GM12878 (cell line): ENCODE data around the gene WDHD1. TPM values are rescaled to one million over a fixed set of nuclear protein-coding genes. Genes with fewer than 3 reads are reported as not detected.

Experiments
- ATAC-seq: fragments of 200-7000 bp; cut with Tn5 transposase; 3 replicates; pipeline ENCODE4 v1.9.1; 2020; ENCODE audit warnings: mild to moderate bottlenecking, moderate library complexity
- BruUV-seq: library from RNA; stranded (reverse); fragments of 400-500 nt; replicated peaks from 2 replicates; lab custom pipeline; 2021; lab: Mats Ljungman, UMichigan
- CTCF ChIA-PET: fragments of 300-600 bp; sonication (Branson Sonifier 250); formaldehyde crosslinking; extraction: SDS; loops from one replicate; lab custom pipeline; 2021; ENCODE audit warnings: inconsistent platforms; lab: Yijun Ruan, JAX
- POLR2A ChIA-PET: fragments of 350-600 bp; formaldehyde crosslinking; extraction: SDS; loops from one replicate; lab custom pipeline; 2021; ENCODE audit warnings: inconsistent platforms; lab: Charles Lee
- RAD21 ChIA-PET: fragments of 300-600 bp; sonication (Branson Sonifier 250); formaldehyde crosslinking; loops from one replicate; lab custom pipeline; 2023; ENCODE audit warnings: antibody characterized with exemption; ENCODE audit not compliant: unreplicated experiment; lab: Charles Lee
- SMC1A ChIA-PET: fragments of 300-600 bp; sonication (Branson Sonifier 250); formaldehyde crosslinking; loops from one replicate; lab custom pipeline; 2023; ENCODE audit not compliant: unreplicated experiment, uncharacterized antibody; lab: Charles Lee
- DNase-seq: peaks from one replicate; pipeline ENCODE4 v3.0.0-alpha.2; 2011; ENCODE audit warnings: low read depth, low spot score
- FAIRE-seq: peaks from 3 replicates; lab custom pipeline; 2011; peaks lifted over from hg19 to GRCh38; lab: Jason Lieb, UNC
- H2AFZ ChIP-seq: 2 replicates; pipeline ENCODE4 v1.6.0; 2011; ENCODE audit warnings: low read depth, low read length, control low read depth; ENCODE audit not compliant: control insufficient read depth
- H3K27ac ChIP-seq: 2 replicates; pipeline ENCODE4 v1.5.1; 2011; ENCODE audit warnings: control low read depth; ENCODE audit not compliant: control insufficient read depth, insufficient read depth
- H3K27me3 ChIP-seq, 2 experiments: replicated peaks in 1 of 2; 2 replicates each; pipeline versions ENCODE4 v1.6.0 to v1.6.1; 2011; ENCODE audit warnings: low read length in 1 of 2; ENCODE audit not compliant: control insufficient read depth in 2 of 2, insufficient read depth in 2 of 2
- H3K36me3 ChIP-seq, 2 experiments: 2 replicates each; pipeline ENCODE4 v1.5.1; 2011; ENCODE audit warnings: low read length in 1 of 2; ENCODE audit not compliant: control insufficient read depth in 2 of 2, insufficient read depth in 2 of 2
- H3K4me1 ChIP-seq: 2 replicates; pipeline ENCODE4 v1.6.1; 2011; ENCODE audit warnings: mild to moderate bottlenecking, low read length, moderate library complexity, mixed read lengths; ENCODE audit not compliant: control insufficient read depth, insufficient read depth
- H3K4me2 ChIP-seq: 2 replicates; pipeline ENCODE4 v1.6.0; 2011; ENCODE audit warnings: control low read depth; ENCODE audit not compliant: control insufficient read depth, insufficient read depth
- H3K4me3 ChIP-seq: fragments of 200-600 bp; sonication (generic); 2 replicates; pipeline ENCODE4 v1.5.1; 2016
- H3K79me2 ChIP-seq: 2 replicates; pipeline ENCODE4 v1.6.0; 2011; ENCODE audit warnings: low read length; ENCODE audit not compliant: control insufficient read depth, insufficient read depth
- H3K9ac ChIP-seq: 2 replicates; pipeline ENCODE4 v1.8.0; 2011; ENCODE audit warnings: low read length, control low read depth, mixed read lengths; ENCODE audit not compliant: control insufficient read depth, insufficient read depth
- H3K9me3 ChIP-seq: replicated peaks from 3 replicates; pipeline ENCODE4 v1.5.1; 2011; ENCODE audit warnings: mild to moderate bottlenecking, low read length; ENCODE audit not compliant: control insufficient read depth, insufficient read depth
- H4K20me1 ChIP-seq: 2 replicates; pipeline ENCODE4 v1.6.0; 2011; ENCODE audit not compliant: control insufficient read depth, insufficient read depth
- CREB1 ChIP-seq: IDR thresholded peaks from 2 replicates; pipeline ENCODE4 v1.6.1; 2012; ENCODE audit warnings: low read depth, mild to moderate bottlenecking, inconsistent platforms
- CREM ChIP-seq: IDR thresholded peaks from 2 replicates; pipeline ENCODE4 v1.6.1; 2014; ENCODE audit warnings: antibody characterized with exemption, low read depth
- MEF2A ChIP-seq: IDR thresholded peaks from 2 replicates; pipeline ENCODE4 v1.6.1; 2011; ENCODE audit warnings: low read depth, mild to moderate bottlenecking, low read length, moderate library complexity; ENCODE audit not compliant: insufficient read depth
- MEF2B ChIP-seq: fragments of 450-650 bp; IDR thresholded peaks from 2 replicates; pipeline ENCODE4 v1.6.1; 2018; ENCODE audit warnings: mild to moderate bottlenecking, moderate library complexity; ENCODE audit not compliant: partially characterized antibody, poor library complexity, severe bottlenecking
- MTA2 ChIP-seq: fragments of 450-650 bp; IDR thresholded peaks from 2 replicates; pipeline ENCODE4 v1.6.1; 2016; ENCODE audit warnings: low read depth, mild to moderate bottlenecking, moderate library complexity
- PML ChIP-seq: IDR thresholded peaks from 2 replicates; pipeline ENCODE4 v1.6.1; 2012; ENCODE audit warnings: low read length, inconsistent platforms
- RAD51 ChIP-seq: fragments of 450-650 bp; IDR thresholded peaks from 2 replicates; pipeline ENCODE4 v1.6.1; 2016; ENCODE audit warnings: moderate library complexity, mild to moderate bottlenecking, inconsistent platforms
- RUNX3 ChIP-seq: IDR thresholded peaks from 2 replicates; pipeline ENCODE4 v1.6.1; 2012; ENCODE audit warnings: low read length, inconsistent platforms
- SP1 ChIP-seq: IDR thresholded peaks from one replicate; pipeline ENCODE4 v1.6.1; 2011; ENCODE audit warnings: low read depth, low read length
- TCF3 ChIP-seq: IDR thresholded peaks from 2 replicates; pipeline ENCODE4 v1.6.1; 2012; ENCODE audit warnings: low read depth, mild to moderate bottlenecking, low read length, borderline replicate concordance; ENCODE audit not compliant: insufficient read depth
- in situ Hi-C: fragments of 300-500 bp; cut with MboI; formaldehyde crosslinking; loops from 9 replicates; pipeline ENCODE4 v1.14.3; 2018; ENCODE audit warnings: mixed read lengths
- intact Hi-C: fragments of 100-400 bp; cut with micrococcal nuclease; formaldehyde crosslinking; loops from one replicate; pipeline ENCODE4 v1.14.2; 2022; ENCODE audit not compliant: unreplicated experiment
- polyA plus RNA-seq, 11 experiments: library from polyadenylated mRNA; depleted of rRNA in 4 of 11; unstranded in 6 of 11; stranded (reverse) in 5 of 11; fragments of >200 nt; fragmentation: Nextera tagmentation in 4 of 11; fragmentation: Illumina TruSeq in 1 of 11; extraction: Ambion mirVana in 4 of 11; extraction: Trizol in 1 of 11; gene quantifications; 1 replicate in 1 of 11; 2 replicates in 10 of 11; pipeline versions ENCODE4 v1.2.1 to v1.2.3, GENCODE V29; 2011 to 2016; ENCODE audit warnings: inconsistent platforms in 2 of 11, missing spikeins in 2 of 11, low read depth in 1 of 11
- total RNA-seq, 4 experiments: library from RNA; depleted of rRNA in 3 of 4; stranded (reverse); fragments of >200 nt in 3 of 4; fragmentation: Illumina TruSeq in 1 of 4; extraction: Trizol in 1 of 4; gene quantifications; 2 replicates each; pipeline versions ENCODE4 v1.2.1 to v1.2.3, GENCODE V29; 2013 to 2021
- TF ChIP-seq, protein P1 (sequence below): fragments of 450-650 bp; IDR thresholded peaks from 2 replicates; pipeline ENCODE4 v1.6.1; 2016; ENCODE audit warnings: mild to moderate bottlenecking
- TF ChIP-seq, protein P2 (sequence below): IDR thresholded peaks from 2 replicates; pipeline ENCODE4 v1.6.1; 2011; ENCODE audit warnings: low read depth, low read length, improper control_type of control experiment, borderline replicate concordance
- TF ChIP-seq, protein P3 (sequence below): fragments of 450-650 bp; IDR thresholded peaks from 2 replicates; pipeline ENCODE4 v1.6.1; 2017; ENCODE audit warnings: low read depth, mild to moderate bottlenecking, moderate library complexity
- TF ChIP-seq, protein P4 (sequence below): fragments of 450-650 bp; IDR thresholded peaks from 2 replicates; pipeline ENCODE4 v1.6.1; 2017; ENCODE audit warnings: mild to moderate bottlenecking, moderate library complexity

Gene WDHD1
- total and polyA plus RNA-seq, 10 of the 15 experiments (the other 5 are each of a cell fraction or from before 2014, with no cell fraction given) = 11.3 to 50.5 (median 32.6) TPM

DNA sequence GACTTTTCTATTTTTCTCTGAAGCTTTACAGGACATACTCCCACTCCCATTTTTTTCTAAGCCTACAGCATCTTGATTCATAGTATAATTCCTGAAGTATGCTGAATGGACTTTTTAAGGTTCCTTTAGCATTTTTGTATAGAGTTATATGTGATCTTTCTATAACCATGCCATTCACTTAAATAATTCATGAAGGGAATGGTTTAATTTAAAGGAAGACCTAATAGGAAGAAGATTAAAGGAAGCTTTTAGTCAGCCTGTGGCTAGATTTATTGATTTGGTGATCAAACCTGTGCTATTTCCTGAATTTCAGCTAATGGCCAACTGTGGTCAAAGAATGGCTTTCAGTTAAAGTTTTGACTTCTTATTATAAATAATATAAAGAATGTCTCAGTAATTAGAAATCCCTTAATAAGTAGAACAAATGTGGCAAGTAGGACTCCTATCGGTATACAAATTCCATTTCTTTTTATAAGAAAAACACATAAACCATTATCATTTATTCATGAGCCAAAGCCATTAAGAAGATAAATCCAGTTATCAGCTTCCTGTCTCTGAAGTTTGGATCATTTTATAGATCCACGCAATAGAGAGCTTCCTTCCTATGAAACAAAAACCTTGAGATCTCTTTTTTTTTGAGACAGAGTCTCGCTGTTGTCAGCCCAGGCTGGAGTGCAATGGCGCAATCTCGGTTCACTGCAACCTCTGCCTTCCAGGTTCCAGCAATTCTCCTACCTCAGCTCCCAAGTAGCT, 20.6 kb upstream of the WDHD1 start (continued):
- TF ChIP-seq, protein P1, sequence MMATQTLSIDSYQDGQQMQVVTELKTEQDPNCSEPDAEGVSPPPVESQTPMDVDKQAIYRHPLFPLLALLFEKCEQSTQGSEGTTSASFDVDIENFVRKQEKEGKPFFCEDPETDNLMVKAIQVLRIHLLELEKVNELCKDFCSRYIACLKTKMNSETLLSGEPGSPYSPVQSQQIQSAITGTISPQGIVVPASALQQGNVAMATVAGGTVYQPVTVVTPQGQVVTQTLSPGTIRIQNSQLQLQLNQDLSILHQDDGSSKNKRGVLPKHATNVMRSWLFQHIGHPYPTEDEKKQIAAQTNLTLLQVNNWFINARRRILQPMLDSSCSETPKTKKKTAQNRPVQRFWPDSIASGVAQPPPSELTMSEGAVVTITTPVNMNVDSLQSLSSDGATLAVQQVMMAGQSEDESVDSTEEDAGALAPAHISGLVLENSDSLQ = no peak
- TF ChIP-seq MEF2B (no peak), SP1 (no peak)
- TF ChIP-seq, protein P2, sequence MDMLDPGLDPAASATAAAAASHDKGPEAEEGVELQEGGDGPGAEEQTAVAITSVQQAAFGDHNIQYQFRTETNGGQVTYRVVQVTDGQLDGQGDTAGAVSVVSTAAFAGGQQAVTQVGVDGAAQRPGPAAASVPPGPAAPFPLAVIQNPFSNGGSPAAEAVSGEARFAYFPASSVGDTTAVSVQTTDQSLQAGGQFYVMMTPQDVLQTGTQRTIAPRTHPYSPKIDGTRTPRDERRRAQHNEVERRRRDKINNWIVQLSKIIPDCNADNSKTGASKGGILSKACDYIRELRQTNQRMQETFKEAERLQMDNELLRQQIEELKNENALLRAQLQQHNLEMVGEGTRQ = no peak

DNA sequence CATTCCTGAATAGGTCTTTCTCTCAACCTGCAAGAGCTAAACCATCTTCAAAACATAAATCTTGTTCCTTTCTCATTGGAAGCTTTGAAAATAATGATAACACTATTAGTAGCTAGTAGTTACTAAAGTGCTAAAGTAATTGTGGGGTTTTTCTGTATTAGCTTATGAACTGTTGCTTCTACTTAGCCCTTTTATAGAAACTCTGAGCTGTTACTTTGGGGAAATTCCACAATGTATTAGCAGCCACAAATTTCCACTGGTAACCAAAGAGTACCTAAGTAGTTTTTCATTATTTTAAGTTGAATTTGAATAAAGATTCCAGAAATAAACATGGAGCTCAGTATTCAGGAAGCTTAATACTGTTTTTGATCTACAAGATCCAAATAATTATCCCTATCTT, 18.2 kb upstream of the WDHD1 start:
- peaks cover 0 to 4% of the 10 kb centered on the region in 2 experiments for H3K36me3 ChIP-seq
- H3K4me2 ChIP-seq = peak overlapping the region; percentile 18; the same call in 1 of the 2 replicates
- RAD21 ChIA-PET = interaction anchor here (0.8 to 5.2 kb wide), 12 partner anchors 13 to 163 kb away, joined by 3 to 68 read pairs (median 6); partner anchors contain the start of genes SOCS4 and WDHD1
- POLR2A ChIA-PET = interaction anchor here (0.7 to 3.4 kb wide), 9 partner anchors 11 to 147 kb away, joined by 3 to 12 read pairs (median 7); partner anchors contain the start of genes DLGAP5, GCH1, SOCS4 and WDHD1
- BruUV-seq = no TSS peak
- DNase-seq = no peak
- in situ Hi-C loops = no loop called here
- peak; percentile 82 for ATAC-seq
- H3K4me3 ChIP-seq = no peak overlapping the region
- SMC1A ChIA-PET = interaction anchor here (0.7 to 4.9 kb wide), 16 partner anchors 13 to 164 kb away, joined by 3 to 42 read pairs (median 6); partner anchors contain the start of genes SOCS4 and WDHD1
- FAIRE-seq = no peak
- peak overlapping the region; percentile 19; the same call in 1 of the 2 replicates for H3K27ac ChIP-seq
- H3K9ac ChIP-seq = no peak overlapping the region
- intact Hi-C loops = no loop called here
- no peaks in the 10 kb centered on the region; the same call in none of the 2 replicates for H3K79me2 ChIP-seq
- CTCF ChIA-PET = interaction anchor here (0.7 to 4.4 kb wide), 10 partner anchors 8 to 687 kb away, joined by 3 to 44 read pairs (median 5); partner anchors contain the start of genes SOCS4 and WDHD1
- no peaks in the 10 kb centered on the region for H4K20me1 ChIP-seq
- H2AFZ ChIP-seq = no peak overlapping the region
- H3K9me3 ChIP-seq = no peaks in the 10 kb centered on the region
- TF ChIP-seq, protein P3, sequence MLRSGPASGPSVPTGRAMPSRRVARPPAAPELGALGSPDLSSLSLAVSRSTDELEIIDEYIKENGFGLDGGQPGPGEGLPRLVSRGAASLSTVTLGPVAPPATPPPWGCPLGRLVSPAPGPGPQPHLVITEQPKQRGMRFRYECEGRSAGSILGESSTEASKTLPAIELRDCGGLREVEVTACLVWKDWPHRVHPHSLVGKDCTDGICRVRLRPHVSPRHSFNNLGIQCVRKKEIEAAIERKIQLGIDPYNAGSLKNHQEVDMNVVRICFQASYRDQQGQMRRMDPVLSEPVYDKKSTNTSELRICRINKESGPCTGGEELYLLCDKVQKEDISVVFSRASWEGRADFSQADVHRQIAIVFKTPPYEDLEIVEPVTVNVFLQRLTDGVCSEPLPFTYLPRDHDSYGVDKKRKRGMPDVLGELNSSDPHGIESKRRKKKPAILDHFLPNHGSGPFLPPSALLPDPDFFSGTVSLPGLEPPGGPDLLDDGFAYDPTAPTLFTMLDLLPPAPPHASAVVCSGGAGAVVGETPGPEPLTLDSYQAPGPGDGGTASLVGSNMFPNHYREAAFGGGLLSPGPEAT = peak; percentile 84
- TF ChIP-seq MTA2 (peak; percentile 47; the same call in 1 of the 2 replicates), CREM (0 out of 2 replicates have a peak, but pooled peaks have one; percentile 9), MEF2A (0 out of 2 replicates have a peak, but pooled peaks have one; percentile 8), PML (0 out of 2 replicates have a peak, but pooled peaks have one; percentile 23), RUNX3 (0 out of 2 replicates have a peak, but pooled peaks have one; percentile 22), RAD51 (no peak), CREB1 (no peak), TCF3 (no peak)
- TF ChIP-seq, protein P4, sequence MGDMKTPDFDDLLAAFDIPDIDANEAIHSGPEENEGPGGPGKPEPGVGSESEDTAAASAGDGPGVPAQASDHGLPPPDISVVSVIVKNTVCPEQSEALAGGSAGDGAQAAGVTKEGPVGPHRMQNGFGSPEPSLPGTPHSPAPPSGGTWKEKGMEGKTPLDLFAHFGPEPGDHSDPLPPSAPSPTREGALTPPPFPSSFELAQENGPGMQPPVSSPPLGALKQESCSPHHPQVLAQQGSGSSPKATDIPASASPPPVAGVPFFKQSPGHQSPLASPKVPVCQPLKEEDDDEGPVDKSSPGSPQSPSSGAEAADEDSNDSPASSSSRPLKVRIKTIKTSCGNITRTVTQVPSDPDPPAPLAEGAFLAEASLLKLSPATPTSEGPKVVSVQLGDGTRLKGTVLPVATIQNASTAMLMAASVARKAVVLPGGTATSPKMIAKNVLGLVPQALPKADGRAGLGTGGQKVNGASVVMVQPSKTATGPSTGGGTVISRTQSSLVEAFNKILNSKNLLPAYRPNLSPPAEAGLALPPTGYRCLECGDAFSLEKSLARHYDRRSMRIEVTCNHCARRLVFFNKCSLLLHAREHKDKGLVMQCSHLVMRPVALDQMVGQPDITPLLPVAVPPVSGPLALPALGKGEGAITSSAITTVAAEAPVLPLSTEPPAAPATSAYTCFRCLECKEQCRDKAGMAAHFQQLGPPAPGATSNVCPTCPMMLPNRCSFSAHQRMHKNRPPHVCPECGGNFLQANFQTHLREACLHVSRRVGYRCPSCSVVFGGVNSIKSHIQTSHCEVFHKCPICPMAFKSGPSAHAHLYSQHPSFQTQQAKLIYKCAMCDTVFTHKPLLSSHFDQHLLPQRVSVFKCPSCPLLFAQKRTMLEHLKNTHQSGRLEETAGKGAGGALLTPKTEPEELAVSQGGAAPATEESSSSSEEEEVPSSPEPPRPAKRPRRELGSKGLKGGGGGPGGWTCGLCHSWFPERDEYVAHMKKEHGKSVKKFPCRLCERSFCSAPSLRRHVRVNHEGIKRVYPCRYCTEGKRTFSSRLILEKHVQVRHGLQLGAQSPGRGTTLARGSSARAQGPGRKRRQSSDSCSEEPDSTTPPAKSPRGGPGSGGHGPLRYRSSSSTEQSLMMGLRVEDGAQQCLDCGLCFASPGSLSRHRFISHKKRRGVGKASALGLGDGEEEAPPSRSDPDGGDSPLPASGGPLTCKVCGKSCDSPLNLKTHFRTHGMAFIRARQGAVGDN = 0 out of 2 replicates have a peak, but pooled peaks have one; percentile 26
- TF ChIP-seq, all 136 proteins: peak for 7
- 0 out of 2 replicates have a peak, but pooled peaks cover 4% of the 10 kb centered on the region for H3K4me1 ChIP-seq
- H3K27me3 ChIP-seq = no peaks in the 10 kb centered on the region
